ENCODE measurements around the gene ARHGAP24.

ARHGAP24 gene

DNA sequence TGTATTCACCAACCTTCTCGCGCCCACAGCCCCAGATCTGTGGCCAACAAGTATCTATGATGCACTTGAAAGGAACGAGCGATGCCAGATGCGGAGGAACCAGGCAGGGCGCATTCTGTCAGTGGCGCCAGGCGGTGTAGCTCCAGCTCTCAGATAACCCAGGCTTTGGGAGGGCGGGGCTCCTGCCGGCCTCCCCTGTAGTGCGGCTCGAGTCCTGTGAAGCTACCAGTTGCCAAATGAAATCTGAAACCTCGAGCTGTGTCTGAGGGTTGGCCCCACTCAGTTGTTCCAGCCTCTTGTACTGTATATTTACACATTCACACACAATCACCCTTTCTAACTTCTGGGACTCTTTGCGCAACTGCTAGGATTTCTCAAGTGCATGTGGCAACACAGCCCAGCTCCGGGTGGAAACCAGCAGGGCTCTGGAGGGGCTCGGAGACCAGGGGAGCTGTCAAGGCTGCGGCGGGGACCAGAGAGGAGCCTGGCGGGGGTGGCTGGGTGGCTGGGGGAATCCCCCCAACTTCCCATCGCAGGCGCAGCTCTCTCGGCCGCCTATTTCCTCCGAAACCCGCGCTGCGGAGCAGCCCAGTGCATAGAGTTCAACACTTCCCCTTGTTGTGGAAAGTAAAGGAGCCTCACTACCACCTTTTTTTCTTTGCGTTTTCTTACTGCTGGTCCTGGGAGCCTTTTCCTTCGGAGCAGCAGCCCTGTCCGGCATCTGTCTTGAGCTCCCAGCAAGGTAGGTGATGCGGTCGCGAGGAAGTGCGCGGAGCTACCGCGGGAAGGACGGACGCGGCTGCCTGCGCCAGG, at the start of gene ARHGAP24:
ARHGAP24 (plus strand) TSS at position 333 of the 813 bp plus-strand sequence.
- in situ Hi-C loops (cut with MboI; ENCODE audit: low sequenced_read_pairs), result no loop called here

DNA sequence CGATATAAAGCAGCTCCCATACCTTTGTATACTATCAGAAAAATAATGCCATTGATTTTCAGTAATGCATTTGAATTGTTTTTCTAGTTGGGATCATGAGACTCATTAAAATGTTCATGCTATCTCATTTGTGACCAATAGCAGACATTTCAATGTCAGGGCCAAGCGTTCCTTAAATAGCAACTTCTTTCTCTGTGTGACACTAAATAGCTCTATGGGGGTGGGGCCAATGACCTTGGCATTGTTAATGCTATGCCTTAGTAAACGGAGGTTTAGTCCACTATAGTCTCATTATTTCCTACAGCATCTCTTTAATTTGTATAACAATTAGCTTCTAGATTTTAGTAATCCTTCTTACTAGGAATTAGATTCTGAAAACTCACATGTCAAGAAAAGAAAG, 48.6 kb upstream of the ARHGAP24 start:
- in situ Hi-C loops (cut with MboI; ENCODE audit: low sequenced_read_pairs), result no loop called here

GRCh38 chr4:85427123-85427522, 47.8 kb upstream of the ARHGAP24 start:
- in situ Hi-C loops (cut with MboI; ENCODE audit: low sequenced_read_pairs), result no loop called here

- in situ Hi-C loops (cut with MboI; ENCODE audit: low sequenced_read_pairs), result no loop called here
These were observed 44.7 kb upstream of the ARHGAP24 start for GRCh38 chr4:85430226-85430625.

- in situ Hi-C loops (cut with MboI; ENCODE audit: low sequenced_read_pairs), result no loop called here
These were observed 44.3 kb upstream of the ARHGAP24 start for GRCh38 chr4:85430697-85431096.

DNA sequence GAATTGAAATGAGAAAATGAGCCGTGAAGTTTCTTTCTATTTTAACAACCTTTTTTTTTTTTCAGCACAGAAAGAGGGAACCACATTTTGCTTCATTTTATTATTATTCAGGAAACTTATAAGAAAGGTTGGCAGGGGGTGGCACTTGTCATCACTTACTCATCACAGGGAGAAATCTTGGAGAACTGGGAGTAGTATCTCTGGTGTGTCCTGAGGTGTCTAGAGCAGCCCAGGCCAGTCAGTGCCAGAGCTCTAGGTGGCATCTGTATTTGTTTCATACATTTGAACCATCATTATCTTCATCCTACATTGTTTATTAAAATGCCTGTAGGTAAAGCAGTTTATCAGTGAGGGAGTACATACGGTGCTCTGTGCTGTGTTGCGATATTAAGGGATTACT, 43.8 kb upstream of the ARHGAP24 start:
- in situ Hi-C loops (cut with MboI; ENCODE audit: low sequenced_read_pairs), result no loop called here

GRCh38 chr4:85431881-85432485, 43.0 kb upstream of the ARHGAP24 start:
- in situ Hi-C loops (cut with MboI; ENCODE audit: low sequenced_read_pairs), result no loop called here

GRCh38 chr4:85445050-85445639, 29.8 kb upstream of the ARHGAP24 start:
- in situ Hi-C loops (cut with MboI; ENCODE audit: low sequenced_read_pairs), result no loop called here

DNA sequence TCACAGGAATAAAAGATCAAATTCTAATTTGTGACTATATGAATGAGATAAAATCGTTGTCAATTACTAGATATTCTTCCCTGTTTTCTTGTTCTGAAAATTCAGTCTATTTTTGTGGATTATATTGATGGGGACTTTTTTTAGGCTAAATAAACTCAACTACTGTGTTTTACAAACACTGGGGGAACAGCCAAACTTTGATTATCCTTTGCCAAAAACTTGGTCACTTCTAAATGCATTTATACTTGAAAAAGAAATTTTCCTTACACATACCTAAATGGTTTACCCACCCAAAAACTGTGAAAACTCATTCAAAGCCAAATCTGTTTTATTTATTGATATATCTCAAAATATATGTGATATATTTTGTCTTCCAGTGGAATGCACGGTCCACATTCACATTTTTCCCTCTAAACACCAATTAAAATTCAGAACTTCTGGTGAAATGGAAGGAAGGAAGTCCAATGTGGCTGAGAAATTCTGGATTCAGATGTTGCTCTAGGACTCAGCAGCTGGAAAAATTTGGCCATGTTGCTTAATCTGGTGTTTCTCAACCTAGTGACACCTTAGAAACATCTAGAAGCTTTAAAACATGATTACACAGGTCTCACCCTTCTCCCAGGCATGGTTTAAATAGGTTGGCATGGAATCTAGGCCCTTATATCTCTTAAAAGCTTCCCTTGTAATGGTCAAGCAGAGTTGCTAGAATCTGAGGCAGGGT, 28.6 kb upstream of the ARHGAP24 start:
- in situ Hi-C loops (cut with MboI; ENCODE audit: low sequenced_read_pairs), result no loop called here

GRCh38 chr4:85448906-85449890, 25.8 kb upstream of the ARHGAP24 start:
- in situ Hi-C loops (cut with MboI; ENCODE audit: low sequenced_read_pairs), result no loop called here

DNA sequence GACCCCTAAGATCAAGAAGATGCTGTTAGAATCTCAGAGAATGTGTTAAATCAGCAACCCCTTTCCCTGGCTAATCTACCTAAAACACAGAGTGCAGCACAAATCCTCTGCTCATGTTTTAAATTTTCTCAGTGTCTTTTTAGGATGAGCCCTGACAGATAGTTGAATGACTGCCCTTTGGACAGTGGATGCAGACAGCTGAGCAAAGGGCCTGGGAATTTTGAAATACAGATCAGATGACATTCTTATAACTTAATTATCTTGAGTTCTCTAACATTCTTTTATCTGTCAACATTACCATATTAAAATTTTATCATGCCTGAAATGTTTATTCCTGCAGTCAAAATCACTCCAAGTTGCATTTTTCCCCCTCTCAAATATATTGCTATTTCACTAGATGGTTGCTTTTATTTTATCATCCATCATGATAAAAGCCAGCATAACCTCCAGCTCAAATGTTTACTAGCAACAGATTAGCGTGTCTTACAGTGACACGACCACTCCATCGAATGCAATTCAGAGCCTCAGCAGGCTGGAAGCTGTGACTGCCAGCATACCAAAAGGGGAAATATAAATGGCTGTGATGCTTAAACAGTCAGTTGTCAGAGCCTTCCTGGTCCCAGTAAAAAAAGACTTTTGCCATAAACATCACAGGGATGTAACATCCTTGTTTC, 22.8 kb upstream of the ARHGAP24 start:
- in situ Hi-C loops (cut with MboI; ENCODE audit: low sequenced_read_pairs), result no loop called here

DNA sequence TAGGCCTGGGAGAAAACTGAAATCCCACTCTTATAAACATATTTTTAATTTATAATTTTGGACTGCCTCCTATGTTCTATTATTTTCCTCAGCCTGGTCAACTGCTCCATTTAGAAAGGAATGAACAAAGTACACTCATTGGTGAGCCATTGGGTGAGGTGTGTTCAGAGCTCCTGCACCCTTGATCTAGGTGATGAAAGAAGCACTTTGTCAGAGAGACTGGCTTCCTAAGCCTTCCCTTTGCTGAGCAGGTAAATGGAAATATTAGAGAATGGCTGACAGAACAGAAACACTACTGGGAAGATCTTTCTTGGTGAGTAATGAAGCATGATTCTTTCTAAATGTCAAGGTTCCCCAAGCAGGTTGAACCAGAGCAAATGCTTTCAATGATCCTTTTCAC, 19.0 kb upstream of the ARHGAP24 start:
- in situ Hi-C loops (cut with MboI; ENCODE audit: low sequenced_read_pairs), result no loop called here

DNA sequence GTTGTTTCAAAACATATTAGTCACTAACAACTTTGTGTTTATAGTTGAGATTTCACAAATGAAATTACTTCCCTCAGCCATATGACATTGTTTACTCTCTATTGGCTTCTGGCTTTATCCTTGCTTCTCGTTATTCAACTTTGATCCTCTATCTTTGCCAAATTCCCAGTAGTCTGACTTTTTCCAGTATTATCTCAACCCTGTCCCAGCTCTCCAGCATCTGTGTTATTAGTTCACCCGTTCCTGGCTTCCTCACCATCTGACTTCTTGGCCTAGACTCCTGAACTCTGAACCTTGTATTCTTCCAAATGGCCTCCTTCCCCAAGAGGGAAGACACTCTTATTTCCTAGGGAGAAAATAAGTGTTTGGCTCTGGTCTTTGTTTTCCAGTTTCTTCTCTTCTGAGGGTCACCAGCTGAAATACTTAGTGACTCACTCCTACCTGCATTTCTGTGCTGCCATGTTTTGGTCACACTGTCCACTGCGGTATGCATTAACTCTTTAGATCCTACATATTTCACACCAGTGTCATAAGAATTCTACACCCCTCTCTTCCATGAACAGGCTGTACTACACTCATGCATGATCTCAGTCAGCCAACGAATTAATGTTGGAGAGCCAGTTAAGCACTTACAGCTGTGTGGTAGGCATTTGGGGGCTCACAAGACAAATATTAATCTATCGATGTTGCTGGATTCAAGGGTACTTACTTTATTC, 17.0 kb upstream of the ARHGAP24 start:
- in situ Hi-C loops (cut with MboI; ENCODE audit: low sequenced_read_pairs), result no loop called here

GRCh38 chr4:85459736-85460135, 15.2 kb upstream of the ARHGAP24 start:
- in situ Hi-C loops (cut with MboI; ENCODE audit: low sequenced_read_pairs), result no loop called here

GRCh38 chr4:85474356-85474755, 594 bp upstream of the ARHGAP24 start:
- in situ Hi-C loops (cut with MboI; ENCODE audit: low sequenced_read_pairs), result no loop called here

DNA sequence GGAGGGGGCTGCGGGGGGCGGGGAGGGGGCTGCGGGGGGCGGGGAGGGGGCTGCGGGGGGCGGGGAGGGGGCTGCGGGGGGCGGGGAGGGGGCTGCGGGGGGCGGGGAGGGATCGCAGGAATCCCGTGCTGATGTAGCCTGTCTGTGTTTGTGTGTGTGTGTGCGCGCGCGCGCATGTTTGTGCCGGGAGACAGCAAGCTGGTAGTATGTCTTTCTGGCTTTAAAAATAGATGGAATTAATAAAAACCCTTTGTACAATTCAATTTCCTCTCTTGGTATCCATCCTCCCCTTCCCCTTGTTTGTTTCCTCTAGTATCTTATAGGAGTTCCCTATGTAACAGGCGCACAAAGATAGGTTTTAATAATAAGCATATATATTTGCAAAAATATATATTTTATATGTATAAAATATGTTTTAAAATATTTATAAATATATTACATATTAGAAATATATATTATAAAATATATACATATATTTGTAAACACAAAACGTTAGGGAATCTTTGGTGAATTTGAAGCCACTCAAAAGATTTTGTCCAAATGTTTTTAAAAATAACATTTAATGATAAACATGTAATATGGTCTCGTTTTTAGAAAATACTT, 782 bp downstream of the ARHGAP24 start:
- in situ Hi-C loops (cut with MboI; ENCODE audit: low sequenced_read_pairs), result no loop called here

DNA sequence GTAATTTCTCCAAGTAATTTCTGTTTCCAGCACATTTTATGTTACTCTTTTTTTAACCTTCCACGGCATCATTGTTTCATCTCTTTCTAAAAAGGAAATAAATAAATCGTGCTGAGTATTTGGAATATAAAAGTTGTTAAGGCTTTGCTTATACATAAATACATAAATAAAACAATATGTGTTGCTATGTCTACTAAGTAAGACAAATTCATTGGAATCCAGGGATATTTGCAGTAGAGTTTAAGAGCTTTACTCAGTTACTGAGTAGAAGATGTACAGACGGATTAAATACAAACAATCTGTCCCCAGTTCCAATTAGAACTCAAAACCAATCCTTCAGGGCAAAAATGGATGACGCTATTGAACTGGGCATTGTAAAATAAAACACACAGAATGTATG, 1.4 kb downstream of the ARHGAP24 start:
- in situ Hi-C loops (cut with MboI; ENCODE audit: low sequenced_read_pairs), result no loop called here

- in situ Hi-C loops (cut with MboI; ENCODE audit: low sequenced_read_pairs), result no loop called here
These were observed 2.6 kb downstream of the ARHGAP24 start for GRCh38 chr4:85477534-85477933.

- in situ Hi-C loops (cut with MboI; ENCODE audit: low sequenced_read_pairs), result no loop called here
These were observed 3.6 kb downstream of the ARHGAP24 start for GRCh38 chr4:85478576-85478975.
